ENCODE results near the gene SLC1A3.

GRCh38 chr5:36686881-36687280 lies 80.5 kb downstream of the SLC1A3 start:
- TF ChIP-seq CTCF (IDR thresholded peaks at IDR 0.05; ENCODE audit: low read length) (no peak), EZH2 (optimal IDR thresholded peaks at IDR 0.05; ENCODE audit: low read depth, low read length) (no peak), EZH2phosphoT487 (IDR thresholded peaks at IDR 0.05; ENCODE audit: low read length) (no peak)
